ENCODE data around the gene PKHD1.
"Not testable (repeated sequence)": the region's sequence is repeated elsewhere in the genome, so short reads cannot be mapped to it uniquely, and the experiment has no call there.

PKHD1 gene

DNA sequence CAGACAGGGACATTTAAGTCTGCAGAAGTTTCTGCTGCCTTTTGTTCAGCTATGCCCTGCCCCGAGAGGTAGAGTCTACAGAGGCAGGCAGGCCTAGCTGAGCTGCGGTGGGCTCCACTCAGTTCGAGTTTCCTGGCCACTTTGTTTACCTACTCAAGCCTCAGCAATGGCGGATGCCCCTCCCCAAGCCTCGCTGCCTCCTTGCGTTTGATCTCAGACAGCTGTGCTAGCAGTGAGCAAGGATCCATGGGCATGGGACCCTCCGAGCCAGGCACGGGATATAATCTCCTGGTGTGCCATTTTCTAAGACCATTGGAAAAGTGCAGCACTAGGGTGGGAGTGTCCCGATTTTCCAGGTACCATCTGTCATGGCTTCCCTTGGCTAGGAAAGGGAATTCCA, 164.9 kb downstream of the PKHD1 start:
- DNase-seq: not testable (repeated sequence)

GRCh38 chr6:51918347-51918746, 169.1 kb downstream of the PKHD1 start:
- not testable (repeated sequence) for DNase-seq

GRCh38 chr6:51915098-51915497, 172.3 kb downstream of the PKHD1 start:
- DNase-seq: no peak

DNA sequence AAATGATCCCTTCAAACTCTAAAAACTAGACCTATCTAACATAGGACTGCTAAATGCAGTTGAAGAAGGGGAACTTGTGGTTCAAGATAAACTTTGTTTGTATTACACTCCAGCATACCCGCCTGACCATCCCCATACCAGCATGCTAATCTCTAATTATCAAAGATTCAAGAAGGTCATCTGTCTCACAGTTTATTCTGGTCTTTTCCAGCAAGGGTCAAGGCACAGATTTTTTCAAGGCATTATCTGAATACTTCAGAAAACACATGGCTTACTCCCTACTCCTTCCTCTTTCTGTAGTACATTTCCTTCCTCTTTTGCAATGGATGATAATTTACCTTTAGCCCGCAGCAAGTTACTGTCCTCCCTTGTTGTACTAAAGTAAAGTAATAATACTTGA, 174.1 kb downstream of the PKHD1 start:
- DNase-seq: peak; percentile 50

DNA sequence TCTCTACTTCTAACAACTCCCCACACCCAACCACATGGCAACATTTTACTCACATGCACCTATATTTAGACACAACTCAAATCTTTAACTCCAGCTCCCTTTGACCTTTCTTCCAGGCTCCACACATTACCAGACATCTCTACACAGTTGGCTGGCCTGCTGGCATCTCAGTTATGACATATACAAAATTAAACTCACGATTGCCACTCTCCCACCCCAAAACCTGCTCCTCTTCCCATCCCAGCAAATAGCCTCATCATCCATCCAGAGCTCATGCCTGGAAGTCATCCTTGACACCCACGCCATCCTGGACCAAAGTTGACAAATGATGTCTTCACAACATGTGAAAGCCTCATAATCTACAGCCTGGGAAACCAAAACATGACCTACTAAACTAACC, 176.6 kb downstream of the PKHD1 start:
- no peak for DNase-seq

GRCh38 chr6:51908243-51908642, 179.2 kb downstream of the PKHD1 start:
- DNase-seq: no peak

DNA sequence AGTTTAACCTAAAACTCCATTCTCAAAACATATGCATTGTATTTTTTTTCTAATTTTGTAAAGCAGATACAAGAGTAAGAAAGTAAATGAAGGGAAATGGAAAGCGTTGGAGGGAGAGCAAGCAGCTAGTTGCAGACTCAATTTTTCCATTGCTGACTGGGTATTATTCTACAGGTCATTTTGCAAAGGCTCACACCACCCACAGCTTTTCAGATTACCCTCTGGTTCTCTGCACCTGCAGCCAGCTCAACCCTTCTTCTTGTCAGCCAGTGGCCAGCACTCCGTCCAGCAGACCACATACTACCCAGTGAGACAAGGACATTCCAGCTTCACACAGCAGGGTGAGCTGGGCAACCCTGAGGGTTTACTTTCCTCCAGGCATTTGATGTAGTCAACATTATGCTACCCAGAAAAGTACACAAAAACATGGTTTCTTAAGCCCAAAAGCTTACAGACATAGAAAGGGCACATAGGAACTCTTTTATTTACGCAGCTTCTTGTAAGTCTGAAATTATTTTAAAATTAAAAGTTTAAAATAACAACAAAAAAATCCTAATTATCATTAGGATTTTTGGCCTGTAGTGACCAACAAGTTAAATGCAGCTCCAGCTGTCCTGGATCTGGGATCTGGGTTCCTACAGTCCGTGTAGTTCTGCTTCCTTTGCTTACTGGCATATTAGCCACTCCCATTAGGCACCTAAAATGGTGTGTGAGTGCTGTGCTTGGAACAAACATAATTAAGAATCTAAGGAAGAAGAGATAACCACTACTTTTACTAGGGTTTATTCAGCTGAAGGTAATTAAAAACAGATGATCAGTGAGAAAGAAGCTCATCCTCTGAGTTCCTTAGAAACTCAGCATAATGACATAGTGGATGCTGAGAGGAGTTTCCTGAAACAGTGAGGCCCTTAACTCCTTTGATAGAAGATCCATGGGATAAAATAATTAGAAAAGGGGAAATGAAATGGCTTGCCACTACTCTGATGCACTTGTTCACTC, 185.3 kb downstream of the PKHD1 start:
- no peak for DNase-seq

DNA sequence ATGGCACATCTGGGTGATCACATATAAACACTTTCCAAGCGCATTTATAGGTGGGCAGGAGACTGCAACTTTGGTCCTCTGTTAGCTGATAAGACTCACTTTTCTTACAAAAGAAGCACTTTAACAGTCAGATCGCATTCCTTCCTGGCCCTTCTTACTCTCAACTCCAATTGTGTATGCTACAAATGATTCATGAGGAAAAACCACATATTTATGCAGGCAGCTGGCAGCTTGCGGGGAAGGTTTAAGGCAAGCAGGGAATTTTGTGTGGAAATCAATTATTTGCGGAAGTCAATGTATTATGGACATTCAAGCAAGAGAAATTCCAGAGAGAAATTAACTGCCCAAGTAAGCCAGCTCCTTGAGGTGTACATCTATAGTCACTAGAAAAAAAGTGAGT, 194.0 kb downstream of the PKHD1 start:
- no peak for DNase-seq

DNA sequence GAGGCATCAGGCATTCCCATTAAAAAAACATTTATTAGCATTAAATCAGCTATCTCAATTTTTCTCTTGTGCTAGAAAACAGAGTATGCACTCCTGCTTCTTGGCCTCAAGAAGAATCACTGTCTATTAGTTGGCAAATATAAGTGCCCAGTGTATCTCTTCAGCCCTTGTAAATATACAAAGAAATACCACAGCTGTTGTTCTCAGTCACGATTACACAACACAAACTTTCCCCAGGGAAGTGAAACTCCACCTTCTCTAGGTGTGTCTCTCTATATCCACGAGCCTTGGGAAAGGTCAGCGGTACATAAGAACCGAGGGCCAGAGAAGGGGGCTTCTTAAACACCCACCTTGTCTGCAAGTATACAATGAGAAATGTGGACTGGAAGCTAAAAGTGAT, 194.7 kb downstream of the PKHD1 start:
- no peak for DNase-seq

DNA sequence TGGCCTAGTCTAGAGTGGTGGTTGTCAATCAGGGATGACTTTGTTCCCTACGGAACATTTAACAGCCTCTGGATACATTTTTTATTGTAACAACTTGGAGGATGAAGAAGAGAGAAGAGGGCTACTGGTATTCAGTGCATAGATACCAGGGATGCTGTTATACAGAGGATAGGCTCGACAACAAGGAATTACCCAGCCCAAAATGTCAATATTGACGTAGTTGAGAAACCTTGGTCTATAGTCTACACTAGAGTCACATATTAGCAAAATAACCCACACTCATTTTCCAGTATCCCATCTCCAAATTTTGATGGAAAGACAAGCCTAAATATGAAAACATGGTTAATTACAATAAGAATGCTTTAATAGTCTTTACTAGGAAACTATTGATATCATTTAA, 195.1 kb downstream of the PKHD1 start:
- DNase-seq: no peak

DNA sequence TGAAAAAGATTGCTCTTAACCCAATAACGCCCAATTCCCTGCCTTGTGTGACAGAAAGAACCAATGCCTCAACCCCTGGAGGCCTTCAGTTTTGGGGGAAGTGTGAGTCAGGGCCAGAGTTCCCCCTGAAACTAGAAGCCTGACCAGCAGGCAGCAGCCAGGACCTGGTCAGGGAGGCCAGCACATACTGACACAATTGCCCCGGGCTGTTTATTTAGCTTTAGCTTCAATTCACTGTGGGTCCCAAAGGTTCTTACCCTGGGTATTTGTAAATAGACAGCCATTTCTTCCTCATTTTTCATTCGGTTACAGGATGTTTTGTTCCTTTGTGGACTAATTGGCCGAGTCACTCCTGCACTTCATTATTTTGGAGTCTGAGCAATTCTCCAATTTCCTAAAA, 195.6 kb downstream of the PKHD1 start:
- no peak for DNase-seq

DNA sequence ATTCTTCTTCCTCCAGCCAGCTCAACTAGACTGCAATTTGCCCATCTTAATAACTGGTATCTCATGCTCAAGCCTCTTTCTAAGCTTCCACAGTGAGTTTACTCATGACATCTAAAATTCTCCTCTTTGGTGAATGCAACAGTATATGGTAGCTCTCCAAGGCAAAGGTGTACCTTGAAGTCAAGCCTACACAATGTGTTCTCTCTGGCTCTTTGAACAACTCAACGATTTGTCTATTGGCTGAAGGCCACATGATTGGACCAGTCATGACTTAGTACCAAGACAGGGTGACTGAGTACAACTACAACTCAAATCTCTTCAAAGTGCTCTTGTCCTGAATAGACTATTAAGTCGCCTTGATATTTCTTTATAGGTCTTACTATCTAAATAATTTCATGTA, 199.6 kb downstream of the PKHD1 start:
- no peak for DNase-seq

DNA sequence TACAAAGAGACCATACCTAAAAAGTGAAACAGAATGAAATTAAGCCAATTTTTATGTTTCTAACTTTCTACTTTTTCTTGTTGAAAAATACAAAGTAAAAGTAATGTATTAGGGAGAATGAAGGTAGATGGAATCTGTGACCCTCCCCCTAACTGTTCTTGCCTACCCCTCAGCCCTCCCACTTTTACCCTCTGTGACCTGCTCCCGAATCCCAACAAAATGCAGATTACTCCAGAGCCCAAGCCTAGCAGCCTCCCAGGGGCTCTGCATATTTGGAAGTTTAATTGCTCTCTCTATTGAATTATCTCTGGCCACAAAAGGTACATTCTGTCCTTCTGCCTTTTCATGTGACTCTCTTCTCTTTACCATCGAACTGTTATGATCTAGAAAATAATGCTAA, 201.5 kb downstream of the PKHD1 start:
- no peak for DNase-seq

- DNase-seq: no peak
Observed at GRCh38 chr6:51868591-51869355, 218.6 kb downstream of the PKHD1 start.

DNA sequence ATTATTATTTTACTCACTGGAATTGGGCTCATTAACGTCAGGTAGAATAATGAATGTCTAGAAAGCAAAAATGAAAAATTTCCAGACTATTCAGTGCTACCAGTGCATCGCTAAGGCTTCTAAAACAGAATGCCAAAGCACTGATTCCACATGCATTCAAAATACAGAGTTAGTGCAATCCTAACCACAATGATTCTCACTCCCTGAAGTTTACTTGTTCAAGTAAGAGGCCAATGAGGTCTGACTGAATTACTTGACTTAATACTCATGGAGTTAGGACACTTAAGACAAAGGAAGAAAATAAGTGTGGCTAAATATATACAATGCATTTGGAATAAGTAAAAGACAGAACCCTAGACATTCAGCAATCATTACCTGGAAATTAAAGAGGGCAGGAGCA, 220.5 kb downstream of the PKHD1 start:
- DNase-seq: no peak

DNA sequence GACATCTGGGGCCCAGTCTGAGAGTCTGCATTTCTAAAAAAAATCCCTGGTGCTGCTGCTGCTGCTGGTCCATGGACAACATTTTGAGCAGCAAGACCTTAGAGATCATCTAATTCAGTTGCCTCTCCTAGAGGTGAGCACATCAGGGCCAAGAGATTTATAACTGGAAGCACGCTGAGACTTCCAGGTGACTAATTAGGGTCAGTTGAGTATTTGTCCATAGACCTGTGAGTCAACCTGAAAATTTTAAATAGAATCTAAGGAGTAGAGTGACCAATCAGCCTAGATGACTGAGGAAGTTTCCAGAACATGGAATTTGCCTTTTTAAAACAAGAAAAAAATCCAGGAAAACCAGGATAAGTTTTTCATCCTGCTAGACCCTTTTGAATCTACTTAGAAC, 221.4 kb downstream of the PKHD1 start:
- DNase-seq: no peak

DNA sequence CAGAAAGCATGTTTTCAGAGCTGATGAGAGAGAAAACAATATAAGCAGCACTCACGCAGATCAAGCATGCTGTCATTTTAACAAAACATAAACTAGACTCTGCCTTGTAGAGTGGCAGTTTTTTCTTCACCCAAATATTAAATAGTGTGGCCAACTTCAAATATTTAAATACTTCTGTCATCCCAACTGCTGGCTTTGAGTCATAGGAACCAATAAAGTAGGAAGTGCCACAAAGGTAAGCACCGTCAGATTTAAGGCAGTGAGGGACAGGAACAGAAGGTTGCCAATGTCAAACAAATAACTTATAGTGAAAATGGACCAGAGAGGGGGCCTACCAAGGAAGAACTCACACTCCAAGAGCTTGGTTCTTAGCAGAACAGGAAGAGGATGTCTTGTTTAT, 222.2 kb downstream of the PKHD1 start:
- no peak for DNase-seq

DNA sequence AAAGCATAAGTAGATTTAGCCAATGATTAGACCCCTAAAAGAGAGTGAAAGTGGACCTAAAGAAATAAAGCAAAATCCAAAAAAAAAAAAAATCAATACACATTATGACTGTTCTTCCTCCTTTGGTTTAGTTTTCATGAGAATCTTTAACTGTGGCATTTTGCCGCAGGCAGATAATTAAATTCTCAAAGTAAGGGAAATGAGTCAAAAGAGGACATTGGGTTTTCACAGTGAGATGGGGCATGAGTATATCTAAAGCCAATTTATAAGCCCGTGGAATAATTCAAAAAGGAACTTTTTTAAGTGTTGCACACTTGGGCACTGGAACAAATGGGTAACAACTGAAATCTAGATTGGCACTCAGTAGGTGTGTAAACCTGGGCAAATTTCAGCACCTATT, 230.3 kb downstream of the PKHD1 start:
- no peak for DNase-seq

DNA sequence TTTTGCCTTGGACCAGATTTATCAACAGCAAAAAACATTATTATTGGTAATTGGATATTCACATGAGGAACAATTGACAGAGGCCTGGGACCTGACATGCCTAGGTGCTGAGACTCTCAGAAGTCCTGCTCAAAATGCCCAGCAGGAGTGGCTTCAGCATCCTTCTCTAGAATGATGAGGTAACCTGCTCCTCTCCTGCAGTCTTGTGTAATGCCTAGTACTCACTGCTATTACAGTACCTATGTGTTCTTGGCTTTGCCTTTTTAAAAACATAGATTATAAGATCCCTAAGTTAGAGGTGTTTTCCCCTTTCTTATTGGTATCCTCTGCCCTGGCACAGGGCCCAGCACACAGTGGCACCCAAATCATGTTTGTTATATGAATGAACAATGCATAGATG, 230.9 kb downstream of the PKHD1 start:
- no peak for DNase-seq

GRCh38 chr6:51855310-51856082, 231.9 kb downstream of the PKHD1 start:
- peak; percentile 0 for DNase-seq

DNA sequence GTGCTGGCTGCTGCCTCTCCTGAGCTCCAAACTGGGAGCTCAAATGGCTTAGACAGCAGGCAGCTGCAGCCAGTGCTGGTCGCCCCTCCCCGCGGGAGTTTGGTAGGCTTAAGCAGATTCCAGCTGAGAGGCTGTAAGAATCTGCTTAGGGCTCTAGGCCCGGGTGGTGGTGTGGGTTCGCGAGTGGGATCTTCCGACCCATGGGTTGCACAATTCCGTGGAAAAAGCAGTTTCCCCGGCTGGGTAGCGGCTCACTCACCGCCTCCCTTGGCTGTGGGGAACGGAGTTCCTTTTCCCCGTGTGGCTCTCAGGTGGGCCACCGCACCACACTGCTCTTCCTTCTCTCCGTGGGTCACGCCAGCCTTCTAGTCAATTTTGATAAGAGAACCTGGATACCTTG, 232.5 kb downstream of the PKHD1 start:
- DNase-seq: no peak

DNA sequence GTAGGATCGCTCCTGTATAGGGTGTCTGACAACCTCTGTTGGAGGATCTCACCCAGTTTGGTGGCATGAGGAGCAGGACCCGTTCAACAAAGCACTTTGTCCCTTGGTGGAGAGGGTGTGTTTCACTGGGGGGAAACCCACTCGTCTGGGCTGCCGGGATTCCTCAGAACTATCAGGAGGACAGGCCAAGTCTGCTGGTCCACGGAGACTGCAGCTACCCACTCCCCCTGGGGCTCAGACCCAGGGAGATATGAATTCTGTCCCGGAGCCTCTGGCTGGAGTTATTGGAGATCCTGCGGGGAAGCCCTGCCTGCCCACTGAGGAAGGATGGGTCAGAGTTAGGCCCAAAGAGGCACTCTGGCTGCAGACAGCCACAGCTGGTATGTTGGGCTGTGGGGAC, 233.1 kb downstream of the PKHD1 start:
- DNase-seq: no peak

- not testable (repeated sequence) for DNase-seq
Observed at GRCh38 chr6:51853109-51853508, 234.3 kb downstream of the PKHD1 start.
